ENCODE data around the gene TXK. TPM values are rescaled to one million over a fixed set of nuclear protein-coding genes. Genes with fewer than 3 reads are reported as not detected.

TXK gene
- total and polyA plus RNA-seq, 12 donors: 0.55 to 4.9 (median 1.4) TPM

DNA sequence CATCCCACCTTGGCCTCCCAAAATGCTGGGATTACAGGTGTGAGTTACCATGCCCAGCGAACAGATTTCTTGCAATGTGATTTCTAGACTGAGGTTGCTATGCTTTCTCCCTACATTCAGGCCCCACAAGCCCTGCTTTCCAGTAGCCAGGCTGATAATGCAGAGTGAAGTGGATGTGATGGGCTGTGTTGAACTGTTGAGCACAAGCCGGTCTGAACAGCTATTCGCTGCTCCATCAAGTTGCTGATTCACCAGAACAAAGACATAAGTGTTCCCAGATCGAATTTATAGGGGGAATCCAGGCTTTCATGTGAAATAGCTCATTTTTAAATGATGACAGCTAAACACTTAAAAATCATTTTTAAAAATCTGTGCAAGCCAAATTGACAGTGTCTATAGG lies 109.5 kb downstream of the TXK start:
- intact Hi-C loops (cut with DNase I): no loop called here
- no peaks in the 10 kb centered on the region for H3K27me3 ChIP-seq
- H3K9me3 ChIP-seq (replicated peaks in 1 of 3): no peaks in the 10 kb centered on the region
- WGBS, 4 donors: 72 to 85% (median 84%) methylated on average over 4 of the region's 4 CpGs
- H3K27ac ChIP-seq: no peak overlapping the region
- no peak overlapping the region for H3K4me3 ChIP-seq
- DNase-seq: no peak
- TF ChIP-seq, protein P1, sequence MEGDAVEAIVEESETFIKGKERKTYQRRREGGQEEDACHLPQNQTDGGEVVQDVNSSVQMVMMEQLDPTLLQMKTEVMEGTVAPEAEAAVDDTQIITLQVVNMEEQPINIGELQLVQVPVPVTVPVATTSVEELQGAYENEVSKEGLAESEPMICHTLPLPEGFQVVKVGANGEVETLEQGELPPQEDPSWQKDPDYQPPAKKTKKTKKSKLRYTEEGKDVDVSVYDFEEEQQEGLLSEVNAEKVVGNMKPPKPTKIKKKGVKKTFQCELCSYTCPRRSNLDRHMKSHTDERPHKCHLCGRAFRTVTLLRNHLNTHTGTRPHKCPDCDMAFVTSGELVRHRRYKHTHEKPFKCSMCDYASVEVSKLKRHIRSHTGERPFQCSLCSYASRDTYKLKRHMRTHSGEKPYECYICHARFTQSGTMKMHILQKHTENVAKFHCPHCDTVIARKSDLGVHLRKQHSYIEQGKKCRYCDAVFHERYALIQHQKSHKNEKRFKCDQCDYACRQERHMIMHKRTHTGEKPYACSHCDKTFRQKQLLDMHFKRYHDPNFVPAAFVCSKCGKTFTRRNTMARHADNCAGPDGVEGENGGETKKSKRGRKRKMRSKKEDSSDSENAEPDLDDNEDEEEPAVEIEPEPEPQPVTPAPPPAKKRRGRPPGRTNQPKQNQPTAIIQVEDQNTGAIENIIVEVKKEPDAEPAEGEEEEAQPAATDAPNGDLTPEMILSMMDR (IDR thresholded peaks at IDR 0.05): no peak
- TF ChIP-seq POLR2A (IDR thresholded peaks at IDR 0.05): no peak
- H3K4me1 ChIP-seq (replicated peaks in 1 of 2): no peaks in the 10 kb centered on the region
- no peaks in the 10 kb centered on the region for H3K36me3 ChIP-seq (replicated peaks in 1 of 2)

DNA sequence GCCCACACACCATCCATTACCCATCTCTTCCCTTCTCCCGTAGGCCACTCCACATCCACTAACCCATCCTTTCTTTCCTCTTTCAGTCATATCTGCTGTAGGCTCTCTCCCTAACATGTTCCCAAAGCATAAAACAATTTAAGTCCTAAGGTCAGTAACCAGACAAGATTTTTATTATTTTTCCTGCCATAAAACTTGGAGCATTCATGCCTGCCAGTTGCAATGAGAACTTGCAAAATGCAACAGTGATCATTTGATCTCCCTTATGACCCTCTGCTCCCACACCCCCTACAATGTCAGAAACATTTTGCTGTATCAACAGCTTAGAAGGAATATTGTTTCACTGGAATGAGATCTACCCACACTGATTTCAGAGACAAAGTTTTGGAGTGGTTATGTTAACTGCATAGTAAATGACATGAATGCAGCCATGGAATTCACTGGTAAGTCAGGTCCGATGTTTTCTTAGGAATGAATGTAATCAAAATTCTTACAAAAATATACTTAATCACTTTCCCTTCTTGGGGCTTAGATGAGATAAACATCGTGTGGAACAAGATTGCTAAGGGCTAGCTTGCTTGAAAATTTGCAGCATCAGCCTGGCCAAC lies 111.8 kb downstream of the TXK start:
- no peaks in the 10 kb centered on the region for H3K36me3 ChIP-seq (replicated peaks in 1 of 2)
- H3K27ac ChIP-seq: no peak overlapping the region
- no peak for TF ChIP-seq POLR2A (IDR thresholded peaks at IDR 0.05)
- WGBS, 4 donors: 67 to 75% (median 68%) methylated on average over 3 of the region's 3 CpGs
- H3K9me3 ChIP-seq (replicated peaks in 1 of 3): no peaks in the 10 kb centered on the region
- no peak for DNase-seq
- H3K27me3 ChIP-seq: no peaks in the 10 kb centered on the region
- intact Hi-C loops (cut with DNase I): no loop called here
- H3K4me3 ChIP-seq: no peak overlapping the region
- peaks cover 2 to 3% of the 10 kb centered on the region in 2 donors for H3K4me1 ChIP-seq (replicated peaks in 1 of 2)

DNA sequence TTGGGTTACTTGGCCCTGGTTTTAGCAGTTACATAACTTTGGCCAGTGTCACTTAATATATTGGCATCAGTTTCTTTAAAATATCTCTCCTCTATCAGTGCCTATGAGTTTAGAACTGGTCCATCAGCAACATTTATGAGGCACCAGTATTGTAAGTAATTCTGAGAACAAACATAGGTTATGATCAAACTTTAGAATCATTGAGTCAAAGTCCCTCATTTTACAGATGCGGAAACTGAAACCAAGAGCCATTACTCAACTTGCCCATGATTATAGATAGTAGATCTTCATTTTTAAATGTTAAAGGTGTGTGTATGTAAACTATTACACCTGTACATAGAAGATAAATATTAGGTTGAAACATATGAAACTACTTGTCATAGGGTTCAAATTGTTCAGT lies 113.0 kb downstream of the TXK start:
- H3K27ac ChIP-seq: no peak overlapping the region
- H3K36me3 ChIP-seq (replicated peaks in 1 of 2): no peaks in the 10 kb centered on the region
- no peak overlapping the region for H3K4me3 ChIP-seq
- DNase-seq: no peak
- no peak for TF ChIP-seq POLR2A (IDR thresholded peaks at IDR 0.05)
- TF ChIP-seq, protein P1 (IDR thresholded peaks at IDR 0.05): no peak
- intact Hi-C loops (cut with DNase I): no loop called here
- no peaks in the 10 kb centered on the region for H3K27me3 ChIP-seq
- no peaks in the 10 kb centered on the region for H3K9me3 ChIP-seq (replicated peaks in 1 of 3)
- 46 to 90% (median 66%) methylated on average over 1 of the region's 1 CpG for WGBS, 4 donors
- H3K4me1 ChIP-seq (replicated peaks in 1 of 2): peaks cover 8 to 12% of the 10 kb centered on the region in 2 donors

- peaks cover 8 to 16% of the 10 kb centered on the region in 2 donors for H3K4me1 ChIP-seq (replicated peaks in 1 of 2)
- no peak overlapping the region for H3K27ac ChIP-seq
- no peaks in the 10 kb centered on the region for H3K9me3 ChIP-seq (replicated peaks in 1 of 3)
- H3K36me3 ChIP-seq (replicated peaks in 1 of 2): no peaks in the 10 kb centered on the region
- no peak for DNase-seq
- whole genome bisulfite sequencing, 4 donors: 77 to 82% (median 77%) methylated on average over 2 of the region's 2 CpGs
- H3K27me3 ChIP-seq: no peaks in the 10 kb centered on the region
- TF ChIP-seq, protein P1 (IDR thresholded peaks at IDR 0.05): no peak
- TF ChIP-seq POLR2A (IDR thresholded peaks at IDR 0.05): no peak
- no peak overlapping the region for H3K4me3 ChIP-seq
- intact Hi-C loops (cut with DNase I): no loop called here
Measured at GRCh38 chr4:48018112-48018511, 115.9 kb downstream of the TXK start.

GRCh38 chr4:48017108-48017571 lies 116.9 kb downstream of the TXK start:
- peak; percentile 39 to 79 (median 52) for DNase-seq
- peak overlapping the region in 2 of 5 donors; percentile 24 to 57 for H3K27ac ChIP-seq
- intact Hi-C loops (cut with DNase I): no loop called here
- no peaks in the 10 kb centered on the region for H3K9me3 ChIP-seq (replicated peaks in 1 of 3)
- H3K4me3 ChIP-seq: peak overlapping the region in 2 of 4 donors; percentile 55 to 70
- 0 to 2% (median 1%) methylated on average over 7 to 35 of the region's 35 CpGs for WGBS, 4 donors
- TF ChIP-seq, protein P1 (IDR thresholded peaks at IDR 0.05): no peak
- TF ChIP-seq POLR2A (IDR thresholded peaks at IDR 0.05): no peak
- H3K4me1 ChIP-seq (replicated peaks in 1 of 2): peaks cover 8 to 16% of the 10 kb centered on the region in 2 donors
- no peaks in the 10 kb centered on the region for H3K27me3 ChIP-seq
- no peaks in the 10 kb centered on the region for H3K36me3 ChIP-seq (replicated peaks in 1 of 2)
